ENCODE results near the gene ADAM19. TPM values are rescaled to one million over a fixed set of nuclear protein-coding genes. Genes with fewer than 3 reads are reported as not detected.
A peak's percentile ranks its signal among the peaks of the same experiment; 100 is the strongest.

Gene ADAM19
- total RNA-seq, 2 donors from 2014 or later: 13.1 to 49.5 TPM

DNA sequence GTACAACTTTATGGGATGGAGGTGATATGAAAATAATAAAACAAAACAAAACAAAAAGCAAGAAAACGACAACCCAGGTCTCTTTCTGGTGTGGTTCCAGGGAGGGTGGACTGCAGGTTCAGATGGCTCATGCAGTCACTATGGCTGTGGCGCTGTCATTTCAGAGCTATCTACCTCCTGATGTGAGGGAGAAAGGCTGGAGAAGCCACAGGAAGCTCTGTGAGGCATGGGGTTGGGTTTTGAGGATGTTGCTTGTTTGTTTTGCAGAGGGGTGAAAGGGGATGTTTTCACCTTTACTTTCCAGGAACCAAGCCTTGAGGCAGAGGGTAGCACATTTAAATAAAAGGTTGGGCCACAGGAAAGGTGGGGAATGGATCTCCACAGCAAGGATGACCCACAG lies 96.8 kb downstream of the ADAM19 start:
- H3K4me3 ChIP-seq: no peak overlapping the region
- no peak for DNase-seq (ENCODE audit: low spot score)
- peaks cover 0 to 9% of the 10 kb centered on the region in 2 donors for H3K4me1 ChIP-seq
- TF ChIP-seq, protein P1, sequence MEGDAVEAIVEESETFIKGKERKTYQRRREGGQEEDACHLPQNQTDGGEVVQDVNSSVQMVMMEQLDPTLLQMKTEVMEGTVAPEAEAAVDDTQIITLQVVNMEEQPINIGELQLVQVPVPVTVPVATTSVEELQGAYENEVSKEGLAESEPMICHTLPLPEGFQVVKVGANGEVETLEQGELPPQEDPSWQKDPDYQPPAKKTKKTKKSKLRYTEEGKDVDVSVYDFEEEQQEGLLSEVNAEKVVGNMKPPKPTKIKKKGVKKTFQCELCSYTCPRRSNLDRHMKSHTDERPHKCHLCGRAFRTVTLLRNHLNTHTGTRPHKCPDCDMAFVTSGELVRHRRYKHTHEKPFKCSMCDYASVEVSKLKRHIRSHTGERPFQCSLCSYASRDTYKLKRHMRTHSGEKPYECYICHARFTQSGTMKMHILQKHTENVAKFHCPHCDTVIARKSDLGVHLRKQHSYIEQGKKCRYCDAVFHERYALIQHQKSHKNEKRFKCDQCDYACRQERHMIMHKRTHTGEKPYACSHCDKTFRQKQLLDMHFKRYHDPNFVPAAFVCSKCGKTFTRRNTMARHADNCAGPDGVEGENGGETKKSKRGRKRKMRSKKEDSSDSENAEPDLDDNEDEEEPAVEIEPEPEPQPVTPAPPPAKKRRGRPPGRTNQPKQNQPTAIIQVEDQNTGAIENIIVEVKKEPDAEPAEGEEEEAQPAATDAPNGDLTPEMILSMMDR (IDR thresholded peaks at IDR 0.05): no peak
- peaks cover 41% of the 10 kb centered on the region for H3K36me3 ChIP-seq
- no peak overlapping the region for H3K27ac ChIP-seq
- no peaks in the 10 kb centered on the region for H3K27me3 ChIP-seq
- no peaks in the 10 kb centered on the region for H3K9me3 ChIP-seq

DNA sequence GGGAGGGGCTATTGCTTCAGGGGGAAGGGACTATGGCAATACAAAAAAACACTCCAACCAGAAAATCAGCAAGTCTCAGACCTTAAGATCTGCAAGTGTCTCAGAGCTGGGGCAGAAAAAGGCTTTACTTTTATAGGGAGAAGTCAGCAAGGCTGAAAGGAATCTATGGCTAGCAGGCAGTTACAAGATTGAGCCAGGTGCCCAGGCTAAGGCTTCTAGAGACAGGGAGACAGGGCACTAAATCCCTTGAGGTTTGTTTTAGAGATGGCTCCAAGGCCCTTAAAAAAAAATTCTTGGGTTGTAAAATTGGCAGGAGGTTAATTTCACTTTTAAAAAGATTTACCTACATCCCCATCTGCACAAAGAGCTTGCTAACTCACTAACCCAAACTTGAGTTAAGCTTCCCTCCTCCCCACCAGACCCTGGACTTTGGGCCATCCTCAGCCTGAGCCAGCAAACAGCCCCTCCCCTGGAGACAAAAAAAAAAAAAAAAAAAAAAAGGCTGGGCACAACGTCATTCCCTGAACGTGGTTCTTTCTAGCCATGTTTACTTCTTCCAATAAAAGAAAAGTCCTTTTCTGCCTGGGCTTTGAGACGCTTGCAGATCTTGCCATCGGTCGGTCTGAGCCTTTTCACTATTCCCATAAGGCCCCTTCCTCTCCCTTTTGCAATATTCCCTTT lies 97.6 kb downstream of the ADAM19 start:
- H3K4me3 ChIP-seq: no peak overlapping the region
- H3K27ac ChIP-seq: no peak overlapping the region
- DNase-seq (ENCODE audit: low spot score): no peak
- H3K27me3 ChIP-seq: no peaks in the 10 kb centered on the region
- no peaks in the 10 kb centered on the region for H3K9me3 ChIP-seq
- TF ChIP-seq, protein P1 (IDR thresholded peaks at IDR 0.05): no peak
- peaks cover 36% of the 10 kb centered on the region for H3K36me3 ChIP-seq
- H3K4me1 ChIP-seq: peaks cover 0 to 16% of the 10 kb centered on the region in 2 donors

GRCh38 chr5:157476702-157477408 lies 98.7 kb downstream of the ADAM19 start:
- H3K36me3 ChIP-seq: peaks cover 27% of the 10 kb centered on the region
- DNase-seq (ENCODE audit: low spot score): no peak
- TF ChIP-seq, protein P1 (IDR thresholded peaks at IDR 0.05): peak; percentile 52 to 81

DNA sequence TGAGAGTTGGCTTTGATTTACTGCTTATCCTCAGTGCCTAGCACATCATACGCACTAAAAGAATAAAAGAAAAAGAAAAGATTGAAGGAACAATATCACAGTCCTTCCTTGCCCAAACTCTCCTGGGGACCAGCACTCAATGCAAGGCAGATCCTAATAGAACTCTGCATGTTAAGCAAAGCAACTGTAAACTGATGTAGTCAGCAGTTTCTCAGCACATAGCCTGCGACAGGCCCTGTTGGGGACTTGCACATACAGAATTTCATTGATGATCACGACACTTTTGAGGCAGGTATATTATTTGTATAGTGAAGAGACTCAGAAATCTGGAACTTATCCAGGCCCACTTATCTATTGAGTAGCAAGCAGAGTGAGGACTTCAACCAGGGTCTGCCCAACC lies 100.1 kb downstream of the ADAM19 start:
- DNase-seq (ENCODE audit: low spot score): no peak
- Histone ChIP-seq H3K9me3 (no peaks in the 10 kb centered on the region), H3K4me3 (no peak overlapping the region), H3K27me3 (no peaks in the 10 kb centered on the region), H3K36me3 (peaks cover 13% of the 10 kb centered on the region), H3K4me1 (peaks cover 0 to 24% of the 10 kb centered on the region in 2 donors), H3K27ac (no peak overlapping the region)
- TF ChIP-seq, protein P1 (IDR thresholded peaks at IDR 0.05): no peak

More at GRCh38 chr5:157476702-157477408, 98.7 kb downstream of the ADAM19 start:
- Histone ChIP-seq H3K27me3 (no peaks in the 10 kb centered on the region), H3K27ac (no peak overlapping the region), H3K9me3 (no peaks in the 10 kb centered on the region), H3K4me1 (peaks cover 0 to 16% of the 10 kb centered on the region in 2 donors), H3K4me3 (no peak overlapping the region)

GRCh38 chr5:157473383-157474320 lies 101.9 kb downstream of the ADAM19 start:
- Histone ChIP-seq H3K4me3 (no peak overlapping the region), H3K4me1 (peaks cover 0 to 34% of the 10 kb centered on the region in 2 donors), H3K36me3 (peaks cover 5% of the 10 kb centered on the region), H3K27ac (peak overlapping the region; percentile 33 to 65), H3K9me3 (no peaks in the 10 kb centered on the region), H3K27me3 (no peaks in the 10 kb centered on the region)
- no peak for DNase-seq (ENCODE audit: low spot score)
- TF ChIP-seq, protein P1 (IDR thresholded peaks at IDR 0.05): peak in 1 of 2 donors; percentile 39
